Astrocyte of the cerebellum (primary cell): ENCODE results near the gene LRRC8D.

ENCODE experiments used
- DNase-seq: peaks from one replicate; pipeline ENCODE4 v3.0.0-alpha.2; 2011; ENCODE audit warnings: low read depth
- H3K4me3 ChIP-seq: 2 replicates; pipeline ENCODE4 v1.5.1; 2011; ENCODE audit warnings: mild to moderate bottlenecking, low read depth, low read length, moderate library complexity
- CTCF ChIP-seq: IDR thresholded peaks from 2 replicates; pipeline ENCODE4 v1.5.1; 2012; ENCODE audit warnings: low read length, low read depth, moderate library complexity, mild to moderate bottlenecking; ENCODE audit errors: missing control alignments
- in situ Hi-C: cut with HindIII; loops from 2 replicates; pipeline ENCODE4 v1.10.0; 2017; ENCODE audit warnings: low sequenced_read_pairs

The LRRC8D gene

GRCh38 chr1:89890085-89890752 lies 69.4 kb downstream of the LRRC8D start:
- DNase-seq, result no peak
- in situ Hi-C loops, result no loop called here
- TF ChIP-seq CTCF, result no peak
- no peak overlapping the region for H3K4me3 ChIP-seq

- TF ChIP-seq CTCF, result no peak
- no peak overlapping the region for H3K4me3 ChIP-seq
- no peak for DNase-seq
- in situ Hi-C loops, result no loop called here
Measured at GRCh38 chr1:89892816-89893215, 72.0 kb downstream of the LRRC8D start.

- TF ChIP-seq CTCF, result no peak
- DNase-seq, result peak; percentile 55
- H3K4me3 ChIP-seq, result no peak overlapping the region
- in situ Hi-C loops, result no loop called here
Measured at GRCh38 chr1:89894210-89895201, 73.7 kb downstream of the LRRC8D start.

- no peak overlapping the region for H3K4me3 ChIP-seq
- TF ChIP-seq CTCF, result no peak
- no peak for DNase-seq
- in situ Hi-C loops, result no loop called here
Measured at GRCh38 chr1:89896105-89896942, 75.5 kb downstream of the LRRC8D start.

GRCh38 chr1:89897347-89898133 lies 76.7 kb downstream of the LRRC8D start:
- H3K4me3 ChIP-seq, result no peak overlapping the region
- no peak for TF ChIP-seq CTCF
- in situ Hi-C loops, result no loop called here
- DNase-seq, result no peak
